ENCODE results near the gene DCLK3. TPM values are rescaled to one million over a fixed set of nuclear protein-coding genes. Genes with fewer than 3 reads are reported as not detected.

DCLK3 gene
- total and polyA plus RNA-seq, 2 of the 8 experiments (the other 6 are each of a cell fraction or from before 2014, with no cell fraction given) = 0.27 to 0.63 TPM

DNA sequence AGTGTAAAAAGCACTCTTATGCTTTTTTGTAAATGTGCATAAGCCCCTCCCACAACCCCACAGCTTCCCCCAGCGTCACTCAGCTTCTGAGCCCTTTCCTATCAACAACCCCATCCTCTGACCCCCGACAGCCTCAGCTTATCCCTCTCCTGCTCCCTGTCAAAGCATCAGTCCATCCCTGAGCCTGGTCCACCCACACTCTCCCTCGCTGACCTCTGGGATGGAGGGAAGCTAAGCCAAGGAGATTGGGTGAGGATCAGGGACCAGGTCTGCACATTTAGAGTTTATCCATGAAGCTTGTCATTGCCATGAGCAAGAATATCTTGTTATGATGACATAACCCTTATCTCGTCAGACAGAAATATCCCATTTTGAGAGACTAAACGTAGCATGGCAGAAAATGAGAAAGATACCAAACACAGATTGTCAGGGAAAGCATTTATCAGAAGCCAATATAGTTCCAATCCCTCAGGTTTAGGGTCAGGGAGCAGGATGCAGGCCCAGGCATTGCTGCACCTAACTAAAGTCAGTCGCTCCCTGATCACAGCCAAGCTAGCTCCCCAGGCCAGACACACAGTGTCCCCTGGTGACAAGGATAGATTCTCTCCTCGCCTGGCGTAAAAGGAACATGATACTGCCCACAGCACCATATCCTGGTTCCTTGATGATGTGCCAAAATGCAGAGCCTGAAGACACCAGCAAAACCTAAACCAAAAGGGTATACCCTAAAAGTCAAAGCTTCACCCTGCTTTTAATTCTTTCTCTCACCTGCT is 66.9 kb downstream of the DCLK3 start:
- Histone ChIP-seq H3K18ac (ENCODE audit: extremely low read depth, low read length) (no peak overlapping the region), H3K79me2 (ENCODE audit: control insufficient read depth in 1 of 2, insufficient read depth in 2 of 2, low read length in 2 of 2) (no peaks in the 10 kb centered on the region), H3K36me3 (ENCODE audit: control insufficient read depth in 2 of 4, insufficient read depth in 4 of 4, low read length in 3 of 4) (no peaks in the 10 kb centered on the region), H3K9ac (replicated peaks in 1 of 4; ENCODE audit: extremely low read depth in 1 of 4, low read depth in 3 of 4, low read length in 3 of 4) (no peak overlapping the region), H3K4ac (replicated peaks; ENCODE audit: insufficient read length, low read depth, low read length) (no peak overlapping the region), H4K20me1 (replicated peaks in 1 of 2; ENCODE audit: control insufficient read depth in 1 of 2, insufficient read depth in 2 of 2, low read length in 2 of 2) (no peaks in the 10 kb centered on the region), H3K9me3 (ENCODE audit: insufficient read depth in 2 of 2, low read depth in 1 of 2, low read length in 1 of 2) (peaks cover 7 to 14% of the 10 kb centered on the region in 2 experiments; a peak in 2 of 4 replicates), H3K27ac (ENCODE audit: low read depth, low read length) (no peak overlapping the region), H3K4me3 (ENCODE audit: extremely low read depth in 1 of 4, insufficient read depth in 2 of 4, low read depth in 3 of 4, low read length in 4 of 4) (no peak overlapping the region), H2BK5ac (ENCODE audit: low read depth, low read length) (no peak overlapping the region), H3K56ac (replicated peaks; ENCODE audit: insufficient read length, low read depth, low read length) (no peak overlapping the region), H3K79me1 (ENCODE audit: low read depth, low read length) (no peaks in the 10 kb centered on the region), H3K27me3 (replicated peaks in 1 of 4; ENCODE audit: control insufficient read depth in 3 of 4, extremely low read depth in 1 of 4, insufficient read depth in 3 of 4, low read length in 3 of 4) (no peaks in the 10 kb centered on the region), H2BK120ac (replicated peaks; ENCODE audit: low read depth, low read length) (no peak overlapping the region), H3K23ac (ENCODE audit: insufficient read length) (no peak overlapping the region), H2BK12ac (ENCODE audit: low read depth, low read length) (no peak overlapping the region), H2BK20ac (ENCODE audit: low read length) (no peak overlapping the region), H2AK5ac (ENCODE audit: low read depth, low read length) (no peak overlapping the region), H4K5ac (ENCODE audit: insufficient read length, low read depth, low read length) (no peak overlapping the region), H4K91ac (replicated peaks; ENCODE audit: insufficient read length, low read length) (no peak overlapping the region), H2AFZ (ENCODE audit: low read length) (no peak overlapping the region), H3K4me1 (replicated peaks in 1 of 4; ENCODE audit: control insufficient read depth in 3 of 4, insufficient read depth in 4 of 4, low read length in 3 of 4) (peaks cover 0 to 3% (median under 1%) of the 10 kb centered on the region in 4 experiments; a peak in 1 of 7 replicates), H3K14ac (ENCODE audit: insufficient read length) (no peak overlapping the region), H3K4me2 (ENCODE audit: insufficient read depth in 1 of 2, low read depth in 2 of 2, low read length in 2 of 2) (no peak overlapping the region), H3K23me2 (ENCODE audit: low read depth, low read length) (no peaks in the 10 kb centered on the region), H2BK15ac (ENCODE audit: low read length) (no peak overlapping the region), H4K8ac (ENCODE audit: extremely low read depth, insufficient read depth, low read length) (no peak overlapping the region)
- 80% methylated on average over 8 of the region's 8 CpGs; no CpG with 5 or more reads in 1 of the 2 experiments for WGBS, 2 experiments (ENCODE audit: extremely low coverage in 1 of 2, insufficient coverage in 1 of 2, insufficient read length in 1 of 2, insufficient replicate concordance in 2 of 2, low coverage in 1 of 2, low lambda C conversion rate in 2 of 2, missing lambda C conversion rate in 1 of 2)
- FAIRE-seq (no peak), DNase-seq (ENCODE audit: low read depth in 1 of 2, low spot score in 2 of 2) (no peak)
- CTCF ChIA-PET (ENCODE audit: partially characterized antibody) = interaction anchor here (0.6 to 2.3 kb wide), 11 partner anchors 9 to 732 kb away, joined by 3 to 22 read pairs (median 3); no protein-coding TSS in a partner anchor
- POLR2A ChIA-PET (ENCODE audit: partially characterized antibody) = interaction anchor here (0.6 kb wide), 1 partner anchor 23 kb away, joined by 3 read pairs; no protein-coding TSS in a partner anchor
- TF ChIP-seq SP1 (IDR thresholded peaks at IDR 0.05; ENCODE audit: low read depth, low read length) (no peak), CTBP2 (IDR thresholded peaks at IDR 0.05; ENCODE audit: borderline replicate concordance, insufficient read depth, insufficient read length, low read length) (no peak), NANOG (IDR thresholded peaks at IDR 0.05; ENCODE audit: insufficient read depth, low read depth, low read length, poor library complexity, severe bottlenecking) (no peak), CEBPB (IDR thresholded peaks at IDR 0.05; ENCODE audit: low read depth, low read length) (no peak), PHF8 (conservative IDR thresholded peaks at IDR 0.05; ENCODE audit: low read depth, low read length) (no peak), CTCF (IDR thresholded peaks at IDR 0.05; ENCODE audit: control extremely low read depth in 1 of 3, insufficient read depth in 1 of 3, low read depth in 1 of 3, low read length in 3 of 3) (peak; percentile 33 to 52 (median 34)), KDM4A (IDR thresholded peaks at IDR 0.05; ENCODE audit: low read depth, low read length, severe bottlenecking) (no peak), SUZ12 (IDR thresholded peaks at IDR 0.05; ENCODE audit: low read length) (no peak)
- TF ChIP-seq, protein P1, sequence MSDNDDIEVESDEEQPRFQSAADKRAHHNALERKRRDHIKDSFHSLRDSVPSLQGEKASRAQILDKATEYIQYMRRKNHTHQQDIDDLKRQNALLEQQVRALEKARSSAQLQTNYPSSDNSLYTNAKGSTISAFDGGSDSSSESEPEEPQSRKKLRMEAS (IDR thresholded peaks at IDR 0.05) = no peak
